LNCaP clone FGC (cell line): Measurements from ENCODE around the gene DMPK.
"Not testable (repeated sequence)": the region's sequence is repeated elsewhere in the genome, so short reads cannot be mapped to it uniquely, and the experiment has no call there.

Experiments used
- DNase-seq: peaks from one replicate; pipeline ENCODE4 v3.0.0-alpha.2; 2011; ENCODE audit warnings: low read depth
- H3K4me3 ChIP-seq: 2 replicates; pipeline ENCODE4 v1.5.1; 2011; ENCODE audit warnings: mild to moderate bottlenecking, low read depth, low read length, control low read depth
- CTCF ChIP-seq: IDR thresholded peaks from 2 replicates; pipeline ENCODE4 v1.5.1; 2012; ENCODE audit warnings: mild to moderate bottlenecking; ENCODE audit not compliant: control insufficient read depth, insufficient read depth; ENCODE audit errors: extremely low read depth

Gene DMPK

GRCh38 chr19:45804140-45804958, 22.1 kb upstream of the DMPK start:
- TF ChIP-seq CTCF = no peak
- H3K4me3 ChIP-seq = no peak overlapping the region
- DNase-seq = no peak

GRCh38 chr19:45801603-45802175, 19.4 kb upstream of the DMPK start:
- no peak for DNase-seq
- no peak for TF ChIP-seq CTCF
- H3K4me3 ChIP-seq = no peak overlapping the region

DNA sequence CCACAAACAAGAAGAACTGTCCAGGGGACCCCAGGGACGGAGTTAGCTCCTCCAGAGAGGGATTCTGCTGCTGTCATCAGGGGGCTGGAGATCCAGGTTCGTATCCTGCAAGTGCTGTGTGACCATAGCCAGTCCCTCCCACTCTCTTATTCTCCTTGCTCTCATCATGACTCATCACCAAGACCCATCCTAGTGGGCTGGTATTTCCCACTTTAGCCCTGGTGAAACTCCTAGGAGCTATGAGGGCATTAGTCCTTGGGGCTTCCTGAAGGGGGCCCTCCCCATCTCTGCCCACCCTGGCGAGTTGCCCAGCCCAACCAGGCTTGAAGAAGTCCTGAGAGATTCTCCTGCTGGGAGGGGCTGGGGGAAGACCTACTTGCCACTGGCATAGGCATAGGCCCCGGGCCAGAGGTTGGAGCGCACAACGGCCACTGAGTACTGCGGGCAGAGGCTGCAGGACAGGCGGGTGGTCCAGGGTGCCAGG, 17.8 kb upstream of the DMPK start:
- no peak overlapping the region for H3K4me3 ChIP-seq
- no peak for TF ChIP-seq CTCF
- no peak for DNase-seq

DNA sequence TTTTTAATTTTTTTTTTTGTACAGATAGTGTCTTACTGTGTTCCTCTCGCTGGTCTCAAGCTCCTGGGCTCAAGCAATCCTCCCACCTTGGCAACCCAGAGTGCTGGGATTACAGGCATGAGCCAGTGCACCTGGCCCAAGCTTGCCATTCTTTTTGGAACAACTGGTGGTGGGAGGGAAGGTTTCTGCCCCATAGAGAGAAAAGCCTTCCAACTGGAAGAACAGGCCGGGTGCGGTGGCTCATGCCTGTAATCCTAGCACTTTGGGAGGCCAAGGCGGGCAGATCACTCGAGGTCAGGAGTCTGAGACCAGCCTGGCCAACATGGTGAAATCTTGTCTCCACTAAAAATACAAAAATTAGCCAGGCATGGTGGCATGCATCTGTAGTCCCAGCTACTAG, 17.3 kb upstream of the DMPK start:
- not testable (repeated sequence) for DNase-seq, H3K4me3 ChIP-seq

DNA sequence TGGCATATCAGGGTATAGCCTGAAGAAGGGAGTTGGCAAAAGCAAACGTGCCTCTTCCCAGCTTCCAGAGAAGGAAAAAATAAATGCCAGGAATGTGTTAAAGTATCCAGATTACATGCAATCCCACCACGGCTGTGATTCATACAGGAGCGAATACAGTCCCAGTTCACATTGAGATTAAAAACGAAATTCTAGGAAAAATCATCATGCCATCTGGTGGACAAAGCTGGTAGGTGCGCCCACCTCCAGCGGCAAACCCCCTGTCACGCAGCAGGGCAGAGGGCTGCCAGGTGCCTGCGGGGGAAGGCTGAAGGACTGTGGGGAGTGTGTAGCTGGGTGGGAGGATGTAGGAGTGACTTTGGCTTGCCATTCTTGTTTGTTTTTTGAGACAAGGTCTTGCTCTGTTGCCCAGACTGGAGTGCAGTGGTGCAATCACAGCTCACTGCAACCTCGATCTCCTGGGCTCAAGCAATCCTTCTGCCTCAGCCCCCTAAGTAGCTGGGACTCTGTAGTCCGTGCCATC, 16.8 kb upstream of the DMPK start:
- DNase-seq = no peak
- H3K4me3 ChIP-seq = no peak overlapping the region
- peak; percentile 51 for TF ChIP-seq CTCF

GRCh38 chr19:45794627-45795026, 12.3 kb upstream of the DMPK start:
- TF ChIP-seq CTCF = no peak
- no peak for DNase-seq
- H3K4me3 ChIP-seq = no peak overlapping the region

DNA sequence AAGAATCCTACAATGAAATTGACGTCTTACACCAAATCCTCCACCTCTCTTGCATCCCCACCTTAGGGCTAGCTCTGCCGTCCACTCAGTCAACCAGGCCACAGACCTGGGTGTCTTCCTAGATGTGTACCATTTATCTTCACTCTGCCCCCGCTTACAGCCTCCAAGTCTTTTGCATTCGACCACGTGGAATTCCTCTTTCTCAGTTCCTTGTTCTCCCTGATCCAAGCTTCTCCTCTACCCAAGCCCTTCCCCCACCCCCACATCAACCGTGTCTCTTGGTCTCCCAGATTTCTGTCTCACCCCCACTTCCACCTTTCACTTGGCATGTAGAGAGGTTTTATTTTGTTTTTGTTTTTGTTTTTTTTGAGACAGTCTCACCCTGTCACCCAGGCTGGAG, 11.6 kb upstream of the DMPK start:
- no peak overlapping the region for H3K4me3 ChIP-seq
- TF ChIP-seq CTCF = no peak
- DNase-seq = no peak
